ENCODE data around the gene IRS2.
A peak's percentile ranks its signal among the peaks of the same experiment; 100 is the strongest.

IRS2 gene

GRCh38 chr13:109789262-109789661 is 2.9 kb upstream of the IRS2 start:
- H3K4me3 ChIP-seq (ENCODE audit: low read depth, low read length): no peak overlapping the region
- no peak for DNase-seq (ENCODE audit: low read depth)
- no peak for TF ChIP-seq CTCF (IDR thresholded peaks at IDR 0.05; ENCODE audit: control insufficient read depth, extremely low read depth, insufficient read depth)

- H3K4me3 ChIP-seq (ENCODE audit: low read depth, low read length): no peak overlapping the region
- DNase-seq (ENCODE audit: low read depth): no peak
- TF ChIP-seq CTCF (IDR thresholded peaks at IDR 0.05; ENCODE audit: control insufficient read depth, extremely low read depth, insufficient read depth): no peak
Measured at GRCh38 chr13:109788372-109789111, 2.2 kb upstream of the IRS2 start.

- DNase-seq (ENCODE audit: low read depth): no peak
Measured at GRCh38 chr13:109787135-109787954, 962 bp upstream of the IRS2 start.

GRCh38 chr13:109785892-109786450 is 412 bp downstream of the IRS2 start:
- no peak for TF ChIP-seq CTCF (IDR thresholded peaks at IDR 0.05; ENCODE audit: control insufficient read depth, extremely low read depth, insufficient read depth)
- DNase-seq (ENCODE audit: low read depth): no peak
- peak overlapping the region; percentile 28 for H3K4me3 ChIP-seq (ENCODE audit: low read depth, low read length)

More at GRCh38 chr13:109787135-109787954, 962 bp upstream of the IRS2 start:
- TF ChIP-seq CTCF (IDR thresholded peaks at IDR 0.05; ENCODE audit: control insufficient read depth, extremely low read depth, insufficient read depth): no peak
- peak overlapping the region; percentile 62 for H3K4me3 ChIP-seq (ENCODE audit: low read depth, low read length)

GRCh38 chr13:109785141-109785891 is 1.1 kb downstream of the IRS2 start:
- DNase-seq (ENCODE audit: low read depth): no peak

More at GRCh38 chr13:109785141-109785891, 1.1 kb downstream of the IRS2 start:
- no peak for TF ChIP-seq CTCF (IDR thresholded peaks at IDR 0.05; ENCODE audit: control insufficient read depth, extremely low read depth, insufficient read depth)
- H3K4me3 ChIP-seq (ENCODE audit: low read depth, low read length): peak overlapping the region; percentile 21
